T47D (cell line): Measurements from ENCODE around the gene F11R.
"Not testable (repeated sequence)": the region's sequence is repeated elsewhere in the genome, so short reads cannot be mapped to it uniquely, and the experiment has no call there.

Experiments
- DNase-seq, 2 experiments: peaks; one replicate each; pipeline versions ENCODE4 v3.0.0 to v3.0.0-alpha.2; 2011 to 2012; ENCODE audit warnings: low read depth in 1 of 2, low spot score in 1 of 2
- JUND ChIP-seq: IDR thresholded peaks from 2 replicates; pipeline ENCODE4 v1.6.1; 2012; ENCODE audit warnings: low read depth
- in situ Hi-C: cut with HindIII; loops from 2 replicates; pipeline ENCODE4 v1.10.0; 2016; ENCODE audit warnings: low sequenced_read_pairs, low pct_unique_long_range_greater_than_20kb

The F11R gene

GRCh38 chr1:160993544-160994193, 27.3 kb downstream of the F11R start:
- in situ Hi-C loops: no loop called here
- TF ChIP-seq JUND: no peak
- peak in 1 of 2 experiments; percentile 74 for DNase-seq

GRCh38 chr1:160992036-160992435, 28.9 kb downstream of the F11R start:
- DNase-seq, in situ Hi-C loops: not testable (repeated sequence)

GRCh38 chr1:160987359-160988050, 33.4 kb downstream of the F11R start:
- no peak for DNase-seq
- in situ Hi-C loops: no loop called here
- no peak for TF ChIP-seq JUND

- no peak for DNase-seq
- TF ChIP-seq JUND: no peak
- in situ Hi-C loops: no loop called here
Measured at GRCh38 chr1:160985723-160986122, 35.2 kb downstream of the F11R start.

- DNase-seq: no peak
- no peak for TF ChIP-seq JUND
- in situ Hi-C loops: no loop called here
Measured at GRCh38 chr1:160981584-160982411, 39.2 kb downstream of the F11R start.

- no peak for DNase-seq
- in situ Hi-C loops: no loop called here
- TF ChIP-seq JUND: no peak
Measured at GRCh38 chr1:160979286-160979685, 41.7 kb downstream of the F11R start.

GRCh38 chr1:160978510-160978927, 42.4 kb downstream of the F11R start:
- peak in 1 of 2 experiments; percentile 57 for DNase-seq
- TF ChIP-seq JUND: no peak
- in situ Hi-C loops: no loop called here

- no peak for TF ChIP-seq JUND
- no peak for DNase-seq
- in situ Hi-C loops: no loop called here
Measured at GRCh38 chr1:160975026-160975425, 45.9 kb downstream of the F11R start.

GRCh38 chr1:160973491-160973890, 47.5 kb downstream of the F11R start:
- DNase-seq: no peak
- no peak for TF ChIP-seq JUND
- in situ Hi-C loops: no loop called here

GRCh38 chr1:160972939-160973338, 48.0 kb downstream of the F11R start:
- TF ChIP-seq JUND: no peak
- in situ Hi-C loops: no loop called here
- DNase-seq: no peak

- in situ Hi-C loops: no loop called here
- DNase-seq: no peak
- no peak for TF ChIP-seq JUND
Measured at GRCh38 chr1:160971618-160972056, 49.3 kb downstream of the F11R start.

- TF ChIP-seq JUND: no peak
- DNase-seq: no peak
- in situ Hi-C loops: no loop called here
Measured at GRCh38 chr1:160963521-160963920, 57.4 kb downstream of the F11R start.

GRCh38 chr1:160961419-160961818, 59.5 kb downstream of the F11R start:
- in situ Hi-C loops: no loop called here
- TF ChIP-seq JUND: no peak
- no peak for DNase-seq
